Endothelial cell of umbilical vein (primary cell): ENCODE results near the gene FHOD1. TPM values are rescaled to one million over a fixed set of nuclear protein-coding genes. Genes with fewer than 3 reads are reported as not detected.

Experiments
- BruUV-seq: library from RNA; stranded (reverse); fragments of 400-500 nt; replicated peaks from 2 replicates; lab custom pipeline; 2021; lab: Mats Ljungman, UMichigan
- CTCF ChIA-PET: fragments of 300-600, 350-600 bp; sonication (Branson Sonifier 250); formaldehyde crosslinking; loops from one replicate; lab custom pipeline; 2021; ENCODE audit warnings: antibody characterized with exemption, inconsistent platforms; lab: Charles Lee
- POLR2A ChIA-PET: fragments of 300-600, 350-600 bp; sonication (Branson Sonifier 250); formaldehyde crosslinking; loops from one replicate; lab custom pipeline; 2021; ENCODE audit warnings: antibody characterized with exemption, inconsistent platforms; lab: Charles Lee
- DNase-seq: peaks from one replicate; pipeline ENCODE4 v3.0.0-alpha.2; 2011; ENCODE audit warnings: low read depth, low spot score
- FAIRE-seq: peaks from 2 replicates; lab custom pipeline; 2011; peaks lifted over from hg19 to GRCh38; lab: Jason Lieb, UNC
- H2AFZ ChIP-seq: 2 replicates; pipeline ENCODE4 v1.6.0; 2012; ENCODE audit warnings: low read depth, low read length, control low read depth, inconsistent platforms
- H3K27ac ChIP-seq: 2 replicates; pipeline ENCODE4 v1.5.1; 2011; ENCODE audit warnings: low read depth, mild to moderate bottlenecking, control low read depth, low read length, moderate library complexity; ENCODE audit not compliant: insufficient read depth
- H3K27me3 ChIP-seq, 2 experiments: 2 replicates each; pipeline versions ENCODE4 v1.6.0 to v1.6.1; 2011; ENCODE audit warnings: low read length in 2 of 2, mixed read lengths in 1 of 2; ENCODE audit not compliant: control insufficient read depth in 2 of 2, insufficient read depth in 2 of 2
- H3K36me3 ChIP-seq, 2 experiments: 2 replicates in 1 of 2; 3 replicates in 1 of 2; pipeline ENCODE4 v1.5.1; 2011; ENCODE audit warnings: low read length in 2 of 2, mild to moderate bottlenecking in 1 of 2, moderate library complexity in 1 of 2; ENCODE audit not compliant: control insufficient read depth in 2 of 2, insufficient read depth in 2 of 2; ENCODE audit errors: extremely low read depth in 1 of 2
- H3K4me1 ChIP-seq: 3 replicates; pipeline ENCODE4 v1.5.1; 2011; ENCODE audit warnings: mild to moderate bottlenecking, low read length; ENCODE audit not compliant: control insufficient read depth, insufficient read depth; ENCODE audit errors: extremely low read depth
- H3K4me2 ChIP-seq: 2 replicates; pipeline ENCODE4 v1.6.1; 2011; ENCODE audit warnings: low read length, control low read depth, mixed read lengths; ENCODE audit not compliant: insufficient read depth
- H3K4me3 ChIP-seq, 3 experiments: fragments of 200-600 bp in 1 of 3; sonication (generic), shearing (Covaris generic) in 1 of 3; replicated peaks in 1 of 3; 2 replicates each; pipeline ENCODE4 v1.5.1; 2011 to 2016; ENCODE audit warnings: control low read depth in 3 of 3, low read length in 3 of 3, mild to moderate bottlenecking in 2 of 3, inconsistent platforms in 1 of 3, low read depth in 1 of 3, moderate library complexity in 1 of 3; ENCODE audit not compliant: insufficient read depth in 1 of 3
- H3K79me2 ChIP-seq: 2 replicates; pipeline ENCODE4 v1.6.0; 2012; ENCODE audit warnings: low read length, inconsistent platforms; ENCODE audit not compliant: control insufficient read depth, insufficient read depth
- H3K9ac ChIP-seq: replicated peaks from 2 replicates; pipeline ENCODE3; 2011; ENCODE audit warnings: low read length, control low read depth; ENCODE audit not compliant: insufficient read depth; ENCODE audit errors: extremely low read depth
- H3K9me1 ChIP-seq: replicated peaks from 3 replicates; pipeline ENCODE4 v1.6.0; 2011; ENCODE audit warnings: mild to moderate bottlenecking, low read length; ENCODE audit not compliant: control insufficient read depth, insufficient read depth; ENCODE audit errors: extremely low read depth
- H3K9me3 ChIP-seq: replicated peaks from 2 replicates; pipeline ENCODE4 v1.5.1; 2012; ENCODE audit warnings: low read length, inconsistent platforms; ENCODE audit not compliant: control insufficient read depth, insufficient read depth
- H4K20me1 ChIP-seq: replicated peaks from 2 replicates; pipeline ENCODE3; 2011; ENCODE audit warnings: mild to moderate bottlenecking, low read length; ENCODE audit not compliant: control insufficient read depth, insufficient read depth; ENCODE audit errors: extremely low read depth
- EZH2 ChIP-seq: IDR thresholded peaks from 2 replicates; pipeline ENCODE4 v1.6.1; 2012; ENCODE audit warnings: borderline replicate concordance, low read depth, mild to moderate bottlenecking, moderate library complexity, low read length, inconsistent platforms; ENCODE audit not compliant: severe bottlenecking
- FOS ChIP-seq: IDR thresholded peaks from 2 replicates; pipeline ENCODE4 v1.6.1; 2011; ENCODE audit warnings: mild to moderate bottlenecking, low read length, moderate library complexity, borderline replicate concordance; ENCODE audit not compliant: insufficient read depth
- GATA2 ChIP-seq: IDR thresholded peaks from 2 replicates; pipeline ENCODE4 v1.7.0; 2011; ENCODE audit warnings: low read depth, mild to moderate bottlenecking, moderate library complexity, mixed read lengths, low read length; ENCODE audit not compliant: insufficient read length, insufficient read depth
- JUN ChIP-seq: IDR thresholded peaks from 2 replicates; pipeline ENCODE4 v1.6.1; 2011; ENCODE audit warnings: borderline replicate concordance, low read depth; ENCODE audit not compliant: insufficient read length, insufficient read depth
- MYC ChIP-seq: IDR thresholded peaks from one replicate; pipeline ENCODE4 v1.6.1; 2011; ENCODE audit warnings: mild to moderate bottlenecking, low read depth, low read length
- POLR2A ChIP-seq: IDR thresholded peaks from 2 replicates; pipeline ENCODE4 v1.6.1; 2012; ENCODE audit warnings: low read depth, mild to moderate bottlenecking, control low read depth, low read length
- dilution Hi-C: fragments of 300-500 bp; cut with MboI; formaldehyde crosslinking; loops from one replicate; pipeline ENCODE4 v1.15.0; 2019; ENCODE audit warnings: low sequenced_read_pairs; ENCODE audit not compliant: extremely low pct_ligation_motif_present
- intact Hi-C: fragments of 100-400 bp; cut with micrococcal nuclease; formaldehyde crosslinking; loops from one replicate; pipeline ENCODE4 v1.10.0; 2022
- polyA plus RNA-seq, 4 experiments: library from polyadenylated mRNA; depleted of rRNA in 3 of 4; stranded (reverse) in 3 of 4; unstranded in 1 of 4; fragments of >200 nt; gene quantifications; 2 replicates each; pipeline versions ENCODE4 v1.2.1 to v1.2.3, GENCODE V29; 2011 to 2012; ENCODE audit warnings: missing spikeins in 1 of 4
- total RNA-seq: library from RNA; stranded (reverse); gene quantifications from 2 replicates; pipeline ENCODE4 v1.2.3, GENCODE V29; 2021
- TF ChIP-seq, protein P1 (sequence below): IDR thresholded peaks from 2 replicates; pipeline ENCODE4 v1.6.1; 2011; ENCODE audit not compliant: insufficient read depth, insufficient read length
- TF ChIP-seq, protein P2 (sequence below), 2 donors: IDR thresholded peaks; 1 replicate in 1 of 2; 2 replicates in 1 of 2; pipeline ENCODE4 v1.5.1; 2011; ENCODE audit warnings: low read length in 2 of 2, mild to moderate bottlenecking in 2 of 2, moderate library complexity in 2 of 2, control low read depth in 1 of 2, inconsistent platforms in 1 of 2, low read depth in 1 of 2; ENCODE audit not compliant: insufficient read depth in 1 of 2; ENCODE audit errors: extremely low read depth in 1 of 2

Gene FHOD1
- total and polyA plus RNA-seq, 2 donors (not counting 3 experiments of a cell fraction or from before 2014, with no cell fraction given): 63.6 to 124 TPM

DNA sequence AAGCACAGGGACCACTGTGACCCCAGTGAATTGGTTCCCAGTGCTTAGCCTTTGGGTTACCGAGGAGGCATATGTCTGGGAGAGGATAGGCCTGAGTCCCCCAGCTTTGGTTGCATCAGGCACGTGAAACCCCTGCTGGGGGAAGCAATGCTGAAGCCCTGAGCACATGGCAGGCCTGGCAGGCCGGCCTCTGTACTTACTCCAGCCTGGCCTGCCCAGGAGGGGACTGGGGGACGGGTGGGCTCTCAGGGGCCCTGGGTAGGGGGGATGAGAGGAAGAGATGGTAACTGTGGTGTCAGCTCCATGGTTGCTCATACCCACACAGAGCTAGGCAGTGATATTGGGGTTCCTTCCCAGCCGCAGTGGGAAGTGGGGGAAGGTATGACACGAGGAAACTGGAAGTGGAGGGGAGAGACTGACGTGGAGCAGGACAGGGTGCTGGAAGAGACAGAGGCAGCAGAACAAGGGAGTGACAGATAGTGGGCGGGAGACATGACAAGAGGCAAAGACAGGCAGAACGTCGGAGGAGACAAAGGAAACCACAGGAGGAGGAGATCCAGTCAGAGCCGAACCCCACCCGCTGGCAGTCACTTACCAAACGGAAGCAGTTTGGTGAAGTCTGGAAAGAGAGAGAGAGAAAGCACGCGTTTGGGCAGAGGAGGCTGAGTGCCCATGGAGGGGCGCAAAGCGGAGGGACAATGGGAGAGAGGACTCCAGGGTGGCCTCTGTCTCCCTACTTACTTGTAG, 11.3 kb downstream of the FHOD1 start:
- ChIA-PET CTCF (interaction anchor here (0.9 to 1.8 kb wide), 3 partner anchors 8 to 38 kb away, joined by 3 to 4 read pairs (median 4); partner anchors contain the start of gene FHOD1), POLR2A (no interaction called here)
- no TSS peak for BruUV-seq
- no peak overlapping the region for H3K4me3 ChIP-seq
- dilution Hi-C loops (no loop called here), intact Hi-C loops (loop anchor here (1.0 kb wide), 1 partner anchor 8 kb away; no protein-coding TSS in a partner anchor)
- no peaks in the 10 kb centered on the region for H3K9me1 ChIP-seq
- H3K27ac ChIP-seq: no peak overlapping the region
- peaks cover 12% of the 10 kb centered on the region for H3K79me2 ChIP-seq
- H3K27me3 ChIP-seq: no peaks in the 10 kb centered on the region
- no peak for TF ChIP-seq GATA2
- TF ChIP-seq POLR2A: no peak
- TF ChIP-seq FOS: no peak
- H3K4me1 ChIP-seq: peaks cover 4% of the 10 kb centered on the region
- no peaks in the 10 kb centered on the region for H3K9me3 ChIP-seq
- FAIRE-seq (no peak), DNase-seq (no peak)
- H3K9ac ChIP-seq: no peak overlapping the region
- H3K4me2 ChIP-seq: no peak overlapping the region
- H3K36me3 ChIP-seq: peaks cover 11 to 65% of the 10 kb centered on the region in 2 experiments
- no peak overlapping the region for H2AFZ ChIP-seq
- no peaks in the 10 kb centered on the region for H4K20me1 ChIP-seq

DNA sequence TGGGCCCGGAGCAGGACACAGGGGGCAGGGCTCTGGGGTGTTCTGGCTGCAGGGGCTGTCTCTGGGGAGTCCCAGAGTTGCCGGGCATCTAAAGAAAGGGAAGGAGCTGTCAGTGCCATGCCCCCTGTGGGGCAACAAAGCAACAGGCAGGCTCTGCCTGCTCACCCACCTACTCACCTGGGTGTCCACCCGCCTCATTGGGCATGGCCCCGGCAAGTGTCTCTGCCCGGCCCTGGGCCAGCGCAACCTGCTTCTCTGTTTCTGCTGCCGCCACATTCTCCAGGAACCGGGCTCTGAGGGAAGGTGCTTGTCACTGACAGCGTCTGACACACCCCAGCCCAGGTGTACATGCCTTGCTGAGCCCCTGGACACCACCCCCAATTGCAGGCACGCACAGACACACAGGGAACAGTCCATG, 13.1 kb downstream of the FHOD1 start:
- H3K9ac ChIP-seq: no peak overlapping the region
- no peak overlapping the region for H3K4me2 ChIP-seq
- intact Hi-C loops (no loop called here), dilution Hi-C loops (no loop called here)
- ChIA-PET CTCF (interaction anchor here (1.3 to 1.8 kb wide), 2 partner anchors 10 to 166 kb away, joined by 3 to 4 read pairs; no protein-coding TSS in a partner anchor), POLR2A (no interaction called here)
- H3K79me2 ChIP-seq: peaks cover 2% of the 10 kb centered on the region
- H3K27ac ChIP-seq: no peak overlapping the region
- no peaks in the 10 kb centered on the region for H3K27me3 ChIP-seq
- no peaks in the 10 kb centered on the region for H3K9me1 ChIP-seq
- no peaks in the 10 kb centered on the region for H3K9me3 ChIP-seq
- no peaks in the 10 kb centered on the region for H4K20me1 ChIP-seq
- H3K36me3 ChIP-seq: peaks cover 21 to 77% of the 10 kb centered on the region in 2 experiments
- no peak overlapping the region for H3K4me3 ChIP-seq
- no peak for TF ChIP-seq JUN
- TF ChIP-seq, protein P1, sequence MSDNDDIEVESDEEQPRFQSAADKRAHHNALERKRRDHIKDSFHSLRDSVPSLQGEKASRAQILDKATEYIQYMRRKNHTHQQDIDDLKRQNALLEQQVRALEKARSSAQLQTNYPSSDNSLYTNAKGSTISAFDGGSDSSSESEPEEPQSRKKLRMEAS: no peak
- TF ChIP-seq MYC: no peak
- no peak for TF ChIP-seq GATA2
- TF ChIP-seq, protein P2, sequence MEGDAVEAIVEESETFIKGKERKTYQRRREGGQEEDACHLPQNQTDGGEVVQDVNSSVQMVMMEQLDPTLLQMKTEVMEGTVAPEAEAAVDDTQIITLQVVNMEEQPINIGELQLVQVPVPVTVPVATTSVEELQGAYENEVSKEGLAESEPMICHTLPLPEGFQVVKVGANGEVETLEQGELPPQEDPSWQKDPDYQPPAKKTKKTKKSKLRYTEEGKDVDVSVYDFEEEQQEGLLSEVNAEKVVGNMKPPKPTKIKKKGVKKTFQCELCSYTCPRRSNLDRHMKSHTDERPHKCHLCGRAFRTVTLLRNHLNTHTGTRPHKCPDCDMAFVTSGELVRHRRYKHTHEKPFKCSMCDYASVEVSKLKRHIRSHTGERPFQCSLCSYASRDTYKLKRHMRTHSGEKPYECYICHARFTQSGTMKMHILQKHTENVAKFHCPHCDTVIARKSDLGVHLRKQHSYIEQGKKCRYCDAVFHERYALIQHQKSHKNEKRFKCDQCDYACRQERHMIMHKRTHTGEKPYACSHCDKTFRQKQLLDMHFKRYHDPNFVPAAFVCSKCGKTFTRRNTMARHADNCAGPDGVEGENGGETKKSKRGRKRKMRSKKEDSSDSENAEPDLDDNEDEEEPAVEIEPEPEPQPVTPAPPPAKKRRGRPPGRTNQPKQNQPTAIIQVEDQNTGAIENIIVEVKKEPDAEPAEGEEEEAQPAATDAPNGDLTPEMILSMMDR (IDR thresholded peaks at IDR 0.05; ENCODE audit: extremely low read depth in 1 of 2, insufficient read depth in 1 of 2, low read depth in 1 of 2, low read length in 2 of 2): no peak
- TF ChIP-seq EZH2: no peak
- no peak for TF ChIP-seq FOS
- H2AFZ ChIP-seq: no peak overlapping the region
- FAIRE-seq (no peak), DNase-seq (no peak)
- no TSS peak for BruUV-seq
- H3K4me1 ChIP-seq: no peaks in the 10 kb centered on the region
